Measurements from ENCODE around the gene PSMA5.
"Not testable (repeated sequence)": the region's sequence is repeated elsewhere in the genome, so short reads cannot be mapped to it uniquely, and the experiment has no call there.

Gene PSMA5

DNA sequence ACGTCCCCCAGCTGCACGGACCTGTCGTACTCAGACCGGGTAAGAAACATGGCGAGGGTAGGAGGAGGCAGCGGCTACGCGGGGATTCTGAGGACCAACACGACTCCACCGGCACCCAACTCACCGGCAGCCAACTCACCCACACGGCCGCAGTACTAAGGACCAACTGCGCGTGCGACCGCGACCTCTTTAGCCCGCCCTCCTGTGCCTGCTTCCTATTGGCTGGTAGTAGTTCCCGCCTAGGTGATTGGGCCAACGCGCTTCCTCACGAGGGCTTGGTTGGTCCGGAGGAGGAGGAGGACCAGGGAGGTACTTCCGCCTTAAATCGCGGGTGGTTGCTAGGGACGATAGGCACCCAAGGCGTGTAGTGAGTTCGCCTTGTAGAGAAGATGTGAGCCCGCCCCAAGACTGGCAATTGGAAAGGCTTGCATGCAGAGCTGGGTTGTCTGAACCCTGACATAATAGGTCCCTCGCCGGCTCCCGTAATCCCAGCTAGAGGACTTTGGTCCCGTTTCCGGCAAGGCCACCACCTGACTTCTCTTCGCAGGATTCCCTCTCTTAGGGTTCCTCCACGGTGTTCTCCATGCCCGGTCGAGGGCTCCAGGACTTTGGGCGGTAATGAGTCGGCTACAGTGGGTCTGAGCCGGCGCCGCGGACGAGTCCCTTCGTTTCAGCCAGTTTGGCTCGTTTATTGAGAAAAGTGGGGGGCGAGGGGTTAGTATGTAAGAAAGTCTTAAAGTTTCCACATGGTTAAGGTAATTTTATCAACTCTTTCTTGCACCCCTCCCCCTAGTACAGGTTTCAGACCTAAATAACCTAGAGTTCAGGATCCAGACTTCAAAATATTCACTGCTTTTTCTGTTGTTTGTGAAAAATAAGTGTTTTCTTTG lies at the start of gene PSMA5:
Gene PSMA5 (minus strand): TSS at position 168 of the 890 bp plus-strand sequence. CDS start 118 bp downstream, at position 50.
- peak; percentile 99 for DNase-seq (ENCODE audit: low read depth)

- DNase-seq (ENCODE audit: low read depth), result no peak
Measured at GRCh38 chr1:109475261-109475660, 49.0 kb upstream of the PSMA5 start.

DNA sequence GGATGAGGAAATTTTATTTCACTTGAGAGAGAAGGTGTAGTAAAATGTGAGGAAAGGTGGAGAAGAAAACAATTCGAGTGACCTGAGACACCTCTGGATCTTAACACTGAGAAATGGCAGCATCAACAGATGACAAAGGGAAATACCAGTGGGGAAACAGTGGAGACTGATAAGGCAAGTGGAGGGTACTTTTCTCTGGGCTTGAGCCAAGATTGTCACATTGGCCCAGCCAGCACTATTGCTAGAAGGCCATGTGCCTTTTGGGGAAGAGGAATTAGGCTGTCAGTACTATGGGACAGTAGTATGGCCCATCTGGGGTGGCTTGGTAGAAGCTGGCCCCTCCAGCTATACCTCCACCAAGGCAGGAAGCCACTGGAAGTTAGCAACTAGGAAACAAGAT lies 48.4 kb upstream of the PSMA5 start:
- DNase-seq (ENCODE audit: low read depth), result no peak

DNA sequence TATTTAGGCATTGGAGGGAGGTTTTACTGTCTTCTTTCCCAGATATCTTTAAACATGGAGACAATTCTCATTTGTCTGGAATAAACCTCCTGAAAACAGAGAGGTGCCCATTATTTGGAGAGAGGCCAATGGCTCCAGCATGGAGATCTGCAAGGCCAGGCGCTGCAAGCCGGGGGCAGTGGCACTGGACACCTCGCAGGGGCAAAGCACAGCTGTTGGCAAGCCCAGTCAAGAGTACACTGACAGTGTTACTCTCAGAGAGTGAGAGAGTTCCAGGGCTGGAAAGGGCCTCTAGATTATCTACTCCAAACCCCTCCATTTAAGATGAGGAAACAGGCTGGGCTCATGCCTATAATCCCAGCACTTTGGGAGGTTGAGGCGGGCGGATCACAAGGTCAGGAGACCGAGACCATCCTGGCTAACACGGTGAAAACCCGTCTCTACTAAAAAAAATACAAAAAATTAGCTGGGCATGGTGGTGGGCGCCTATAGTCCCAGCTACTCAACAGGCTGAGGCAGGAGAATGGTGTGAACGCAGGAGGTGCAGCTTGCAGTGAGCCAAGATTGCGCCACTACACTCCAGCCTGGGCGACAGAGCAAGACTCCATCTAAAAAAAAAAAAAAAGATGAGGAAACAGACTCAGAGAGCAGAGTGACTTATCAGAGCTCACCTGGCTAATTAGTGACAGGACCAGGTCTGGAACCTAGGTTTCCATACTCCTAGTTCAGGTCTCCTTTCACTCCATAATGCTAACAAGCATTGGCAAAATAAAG lies 47.2 kb upstream of the PSMA5 start:
- DNase-seq (ENCODE audit: low read depth), result not testable (repeated sequence)

DNA sequence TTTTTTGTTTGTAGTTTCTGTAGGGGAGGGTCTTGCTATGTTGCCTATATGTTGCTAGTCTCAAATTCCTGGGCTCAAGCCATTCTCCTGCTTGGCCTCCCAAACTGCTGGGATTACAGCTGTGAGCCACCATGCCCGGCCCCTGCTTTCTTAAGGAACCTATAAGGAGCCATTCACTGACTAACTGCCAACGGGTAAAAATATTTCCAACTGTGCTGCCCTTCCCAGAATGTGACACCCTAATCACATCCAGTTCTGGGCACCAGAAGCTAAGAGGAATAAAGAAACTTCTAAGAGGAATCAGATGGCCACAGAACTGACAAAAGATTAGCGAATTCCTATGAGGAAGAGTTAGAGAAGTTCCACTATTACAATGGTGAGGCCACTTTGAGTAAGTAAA lies 46.5 kb upstream of the PSMA5 start:
- no peak for DNase-seq (ENCODE audit: low read depth)

GRCh38 chr1:109470245-109470644 lies 44.0 kb upstream of the PSMA5 start:
- no peak for DNase-seq (ENCODE audit: low read depth)

GRCh38 chr1:109468903-109469302 lies 42.7 kb upstream of the PSMA5 start:
- no peak for DNase-seq (ENCODE audit: low read depth)

DNA sequence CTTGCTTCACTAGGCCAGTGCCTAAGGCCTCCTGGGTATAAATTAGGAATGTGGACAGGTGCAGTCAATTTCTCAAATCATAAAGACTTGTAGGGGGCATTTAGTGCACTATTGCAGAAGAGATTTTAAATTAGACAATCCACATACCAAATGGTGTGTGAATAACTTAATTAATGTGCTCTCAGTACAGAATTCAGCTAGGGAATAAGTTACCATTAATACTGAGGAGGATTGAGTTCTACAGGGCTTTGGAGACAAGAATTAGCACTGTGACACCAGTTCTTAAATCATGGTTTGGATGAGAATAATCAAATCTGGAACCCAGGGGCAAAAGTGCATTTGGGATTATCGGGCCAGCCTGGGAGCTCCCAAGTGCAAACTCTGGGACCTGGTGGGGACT lies 41.8 kb upstream of the PSMA5 start:
- DNase-seq (ENCODE audit: low read depth), result no peak

GRCh38 chr1:109467301-109467777 lies 41.1 kb upstream of the PSMA5 start:
- no peak for DNase-seq (ENCODE audit: low read depth)

- DNase-seq (ENCODE audit: low read depth), result no peak
Measured at GRCh38 chr1:109466452-109467300, 40.4 kb upstream of the PSMA5 start, which contains the start of gene SYPL2. SYPL2 (plus strand) TSS chr1:109466546; CDS start chr1:109466844, 298 bp downstream.

- DNase-seq (ENCODE audit: low read depth), result no peak
Measured at GRCh38 chr1:109466125-109466451, 39.8 kb upstream of the PSMA5 start.

DNA sequence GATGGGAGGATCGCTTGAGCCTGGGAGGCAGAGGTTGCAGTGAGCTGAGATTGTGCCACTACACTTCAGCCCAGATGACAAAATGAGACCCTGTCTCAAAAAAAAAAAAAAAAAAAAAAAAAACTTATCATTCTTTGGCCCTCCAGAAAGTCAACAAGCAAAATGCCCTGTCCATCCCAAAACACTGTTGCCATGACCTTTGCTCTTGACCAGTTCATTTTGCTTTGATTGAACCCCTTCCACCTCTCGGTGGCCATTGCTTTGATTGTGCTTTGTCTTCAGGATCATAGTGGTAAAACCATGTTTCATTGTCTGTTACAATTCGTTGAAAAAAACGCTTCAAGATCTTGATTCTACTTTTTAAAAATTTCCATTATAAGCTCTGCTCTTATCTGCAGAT lies 31.6 kb upstream of the PSMA5 start:
- no peak for DNase-seq (ENCODE audit: low read depth)

GRCh38 chr1:109454497-109455133 lies 28.4 kb upstream of the PSMA5 start:
- DNase-seq (ENCODE audit: low read depth), result no peak

DNA sequence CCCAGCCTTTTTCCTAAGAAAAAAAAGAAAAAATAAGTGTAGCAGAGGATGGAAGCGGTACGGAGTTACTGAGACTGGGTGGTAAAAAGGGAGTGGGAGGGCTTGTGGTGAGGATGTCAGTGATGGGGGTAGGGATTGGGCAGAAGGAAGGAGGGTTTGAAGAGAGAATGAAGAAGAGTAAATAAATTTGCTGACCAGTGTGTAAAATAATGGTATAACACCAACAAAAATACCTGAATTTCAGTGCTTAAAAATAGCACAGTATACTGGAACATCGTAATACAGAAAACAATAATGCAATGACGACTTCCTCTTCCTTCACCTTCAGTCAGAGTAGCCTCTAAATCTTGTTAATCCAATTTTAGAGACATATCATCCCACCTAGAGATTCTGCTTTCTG lies 21.3 kb upstream of the PSMA5 start:
- DNase-seq (ENCODE audit: low read depth), result no peak

- DNase-seq (ENCODE audit: low read depth), result not testable (repeated sequence)
Measured at GRCh38 chr1:109445949-109446695, 19.9 kb upstream of the PSMA5 start.

GRCh38 chr1:109444346-109444745 lies 18.1 kb upstream of the PSMA5 start:
- DNase-seq (ENCODE audit: low read depth), result no peak

GRCh38 chr1:109443476-109443875 lies 17.2 kb upstream of the PSMA5 start:
- DNase-seq (ENCODE audit: low read depth), result no peak

DNA sequence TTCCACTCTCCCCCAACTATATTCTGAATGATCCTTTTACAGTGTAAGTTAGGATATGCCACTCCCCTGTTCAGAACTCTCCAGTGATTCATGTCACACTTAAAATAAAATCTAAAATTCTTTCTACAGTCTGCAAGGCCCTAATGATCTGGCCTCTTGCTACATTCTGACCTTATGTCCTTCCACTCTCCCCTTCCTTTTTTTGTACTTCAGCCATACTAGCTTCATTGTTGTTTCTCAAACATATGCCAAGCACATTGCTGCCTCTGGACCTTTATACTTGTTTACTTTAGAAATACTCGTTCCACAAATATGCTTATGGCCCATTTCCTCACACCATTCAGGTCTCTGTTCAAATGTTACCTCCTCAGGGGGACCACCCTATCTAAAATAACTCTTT lies 14.8 kb upstream of the PSMA5 start:
- peak; percentile 51 for DNase-seq (ENCODE audit: low read depth)

- peak; percentile 84 for DNase-seq (ENCODE audit: low read depth)
Measured at GRCh38 chr1:109438798-109439297, 12.6 kb upstream of the PSMA5 start.

GRCh38 chr1:109434484-109434883 lies 8.2 kb upstream of the PSMA5 start:
- DNase-seq (ENCODE audit: low read depth), result no peak

- DNase-seq (ENCODE audit: low read depth), result no peak
Measured at GRCh38 chr1:109433322-109433721, 7.1 kb upstream of the PSMA5 start.
